RKO (cell line): ENCODE results near the gene FAM3D.
"Not testable (repeated sequence)": the region's sequence is repeated elsewhere in the genome, so short reads cannot be mapped to it uniquely, and the experiment has no call there.

Experiments used
- DNase-seq: peaks from one replicate; pipeline ENCODE4 v3.0.0-alpha.2; 2016; ENCODE audit warnings: low spot score

Gene FAM3D

GRCh38 chr3:58683466-58683865, 16.9 kb upstream of the FAM3D start:
- no peak for DNase-seq

DNA sequence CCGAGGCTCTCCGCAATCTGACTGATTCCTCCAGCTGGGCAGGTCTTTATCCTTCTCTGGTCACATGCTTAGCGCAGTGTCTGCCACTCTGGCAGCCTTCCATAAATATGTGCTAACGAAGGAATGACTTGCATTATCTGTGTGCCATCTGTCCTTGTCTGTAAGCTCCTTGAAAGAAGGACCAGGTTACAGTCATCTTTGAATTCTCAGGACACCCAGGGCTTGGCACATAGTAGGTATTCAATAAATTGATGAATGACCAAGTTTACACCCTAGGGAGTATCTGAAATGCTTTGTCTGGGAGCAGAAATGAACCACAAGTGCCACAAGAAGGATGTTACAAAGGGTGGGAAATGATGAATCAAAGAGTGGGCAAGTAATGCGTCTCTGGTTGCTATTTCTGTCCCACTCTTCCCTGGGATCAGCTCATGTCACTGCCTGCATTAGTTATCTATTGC, 16.5 kb upstream of the FAM3D start:
- DNase-seq = no peak

GRCh38 chr3:58681863-58682262, 15.3 kb upstream of the FAM3D start:
- no peak for DNase-seq

DNA sequence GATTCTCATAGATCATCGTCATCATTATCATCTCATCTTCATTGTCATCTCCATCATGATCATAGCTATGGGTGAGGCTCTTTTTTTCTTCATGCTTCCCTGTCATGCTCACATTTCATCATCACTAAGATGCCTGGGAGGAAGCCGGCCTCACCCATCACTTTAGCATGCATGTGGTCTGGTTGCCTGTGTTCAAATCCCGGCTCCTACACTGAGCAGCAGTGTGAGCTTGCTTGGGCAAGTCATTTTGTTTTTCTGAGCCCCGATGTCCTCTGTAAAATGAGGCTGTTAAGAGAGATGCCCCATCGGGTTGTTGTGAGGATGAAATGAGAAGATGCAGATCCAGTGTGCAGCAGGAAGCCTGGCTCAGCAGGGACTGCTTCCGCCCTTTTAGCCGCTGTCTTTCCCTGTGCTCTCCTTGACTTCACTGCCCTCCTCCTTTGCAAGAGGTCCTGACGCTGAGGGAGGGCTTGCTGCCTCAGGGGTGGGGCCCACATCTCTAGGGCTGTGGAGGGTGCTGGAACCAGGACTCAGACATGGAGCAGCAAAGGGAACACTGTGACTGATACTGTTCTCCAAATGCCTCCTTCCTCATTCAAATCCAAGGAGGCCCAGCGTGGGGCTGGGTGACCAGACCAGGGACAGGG, 14.4 kb upstream of the FAM3D start:
- no peak for DNase-seq

DNA sequence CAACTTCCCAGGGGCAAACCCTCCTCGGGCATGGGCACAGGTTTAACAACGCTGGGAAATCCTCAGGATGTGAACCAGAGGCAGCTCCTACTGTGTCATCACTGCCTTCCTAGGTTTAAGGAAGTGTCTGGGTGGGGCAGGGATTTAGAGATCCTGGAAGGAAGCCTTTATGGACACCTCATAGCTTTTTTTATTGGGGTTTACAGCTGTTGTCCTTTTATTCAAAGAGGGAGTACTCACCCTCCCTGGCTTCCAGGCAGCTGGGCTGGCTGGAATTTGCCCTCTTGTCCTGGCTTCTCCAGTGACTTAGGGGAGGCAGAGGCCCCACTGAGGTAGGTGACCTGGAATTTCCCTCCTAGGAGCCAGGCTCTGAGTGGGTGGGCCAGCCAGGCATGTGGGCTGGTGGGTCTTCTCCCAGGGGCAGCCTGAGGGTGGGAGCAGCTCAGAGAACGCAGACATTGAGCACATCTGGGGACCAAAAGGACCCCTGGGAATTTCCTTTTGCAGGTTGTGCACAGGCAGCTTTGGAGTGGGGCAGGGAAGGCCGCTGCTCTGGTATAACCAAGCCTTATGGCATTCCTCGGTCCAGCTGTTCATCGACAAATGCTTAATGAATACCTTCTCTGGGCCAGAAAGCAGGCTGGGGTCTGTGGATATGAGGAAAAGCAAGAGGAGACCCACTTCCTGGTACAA, 13.5 kb upstream of the FAM3D start:
- DNase-seq = no peak

- DNase-seq = no peak
These were observed 12.9 kb upstream of the FAM3D start for GRCh38 chr3:58679446-58679845.

GRCh38 chr3:58678177-58678970, 11.8 kb upstream of the FAM3D start:
- DNase-seq = not testable (repeated sequence)

DNA sequence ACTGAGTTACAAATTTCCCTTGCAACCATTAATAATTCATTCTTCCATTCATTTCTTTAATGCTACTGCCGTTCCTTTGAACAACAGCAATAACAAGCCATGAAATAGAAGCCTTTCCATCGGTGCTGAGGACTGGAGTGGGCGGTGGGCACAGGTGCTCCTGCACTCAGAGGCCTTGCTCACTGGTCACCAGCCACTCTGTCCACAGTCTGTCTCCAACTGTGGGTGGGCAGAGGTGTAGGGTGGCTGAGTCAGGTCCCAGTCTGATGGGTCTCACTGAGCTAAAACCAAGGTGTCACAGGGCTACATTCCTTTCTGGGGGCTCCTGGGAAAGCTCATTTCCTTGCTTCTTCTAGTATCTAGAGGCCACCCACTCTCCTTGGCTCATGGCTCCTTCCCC, 6.3 kb upstream of the FAM3D start:
- no peak for DNase-seq

DNA sequence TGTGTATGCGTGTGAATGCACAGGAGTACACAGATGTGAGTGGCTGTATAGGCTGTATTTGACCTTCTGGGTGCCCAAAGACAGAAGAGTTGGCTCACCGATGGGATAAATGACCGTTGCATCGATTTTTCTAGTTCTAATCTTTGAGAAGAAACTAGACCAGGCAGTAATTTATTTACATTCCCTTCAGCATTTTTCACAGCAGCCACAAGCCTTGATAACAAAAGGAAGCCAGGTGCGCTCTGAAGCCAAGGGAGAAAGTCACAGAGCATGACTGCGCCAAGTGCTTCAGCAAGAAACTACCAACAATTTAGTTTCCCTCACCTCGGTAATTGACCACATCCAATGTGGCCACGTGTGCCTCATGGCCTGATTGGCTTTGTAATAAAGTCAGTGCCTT, 5.9 kb upstream of the FAM3D start:
- DNase-seq = no peak

GRCh38 chr3:58670506-58671135, 4.0 kb upstream of the FAM3D start:
- DNase-seq = no peak

GRCh38 chr3:58668247-58668646, 1.7 kb upstream of the FAM3D start:
- DNase-seq = no peak

GRCh38 chr3:58667704-58668103, 1.1 kb upstream of the FAM3D start:
- no peak for DNase-seq

- DNase-seq = no peak
These were observed 655 bp upstream of the FAM3D start for GRCh38 chr3:58667229-58667628.

GRCh38 chr3:58665405-58665804, 1.2 kb downstream of the FAM3D start:
- no peak for DNase-seq

DNA sequence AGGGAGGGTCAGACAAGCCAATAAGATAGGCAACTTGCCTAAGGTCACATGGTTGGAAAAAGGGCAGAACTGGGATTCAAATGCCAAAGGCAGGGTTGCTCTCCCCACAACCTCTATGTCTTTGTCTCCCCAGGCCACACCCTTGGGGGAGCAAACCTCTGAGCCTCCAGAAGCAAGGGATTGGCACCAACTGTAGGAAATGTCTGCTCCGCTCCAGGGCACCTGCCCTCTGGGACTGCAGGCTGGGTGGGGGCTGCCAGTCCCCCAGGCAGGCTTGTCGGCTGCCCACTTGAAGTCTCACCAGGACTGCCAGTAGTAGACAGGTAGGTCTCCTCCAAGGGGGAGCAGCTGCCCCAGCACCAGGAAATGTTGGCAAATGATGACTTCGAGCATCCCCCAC, 2.0 kb downstream of the FAM3D start:
- DNase-seq = no peak

GRCh38 chr3:58661836-58662420, 4.6 kb downstream of the FAM3D start:
- DNase-seq = no peak

- no peak for DNase-seq
These were observed 5.6 kb downstream of the FAM3D start for GRCh38 chr3:58660998-58661397.

DNA sequence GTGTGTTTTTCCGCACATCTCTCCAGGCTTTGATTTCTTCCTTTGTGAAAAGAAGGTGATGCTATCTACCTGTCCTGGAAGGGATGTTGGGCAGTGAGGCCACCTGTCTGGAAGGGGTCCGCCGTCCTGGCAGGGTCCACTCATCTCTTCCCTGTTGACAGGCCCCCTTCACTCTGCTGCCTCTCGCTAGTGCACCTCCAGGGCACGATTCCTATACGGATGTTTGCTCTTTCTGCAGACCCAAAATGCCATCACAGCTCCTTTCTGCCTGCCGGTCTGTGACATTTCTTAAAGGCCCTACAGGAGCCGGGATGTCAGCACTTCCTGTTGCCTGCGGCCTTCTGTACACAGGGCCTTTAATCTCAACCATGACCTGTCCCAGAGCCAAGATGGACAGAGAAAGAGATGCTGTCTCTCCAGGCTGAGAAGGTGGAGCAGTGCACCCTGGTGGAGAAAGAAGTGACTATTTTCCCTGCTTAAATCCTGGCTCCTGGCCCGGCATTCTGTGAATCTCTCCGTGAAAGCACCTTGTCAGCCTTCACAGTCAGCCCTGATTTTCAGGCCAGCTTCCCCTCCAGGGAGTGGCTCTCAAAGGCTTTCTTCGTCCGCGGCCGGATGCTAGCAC, 7.4 kb downstream of the FAM3D start:
- no peak for DNase-seq

DNA sequence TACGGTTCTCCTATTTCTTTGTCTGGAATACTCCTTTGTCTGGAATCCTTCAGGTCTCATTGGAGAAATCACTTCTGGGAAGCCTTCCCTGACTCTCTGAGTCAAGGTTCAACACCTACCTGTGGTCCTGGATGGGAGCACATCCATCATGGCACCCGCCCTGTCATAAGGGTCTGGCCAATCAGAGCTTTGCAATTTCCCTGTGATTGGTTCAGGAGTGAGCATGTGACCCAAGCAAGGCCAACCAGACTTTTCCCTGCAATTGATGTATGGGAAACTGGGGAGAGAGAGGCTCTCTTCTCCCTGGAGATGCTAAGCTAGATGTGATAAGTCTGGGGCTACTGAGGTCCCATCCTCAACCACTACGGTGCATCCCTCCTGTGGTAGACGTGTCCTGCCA, 8.1 kb downstream of the FAM3D start:
- DNase-seq = no peak

GRCh38 chr3:58657571-58658141, 8.9 kb downstream of the FAM3D start:
- no peak for DNase-seq

DNA sequence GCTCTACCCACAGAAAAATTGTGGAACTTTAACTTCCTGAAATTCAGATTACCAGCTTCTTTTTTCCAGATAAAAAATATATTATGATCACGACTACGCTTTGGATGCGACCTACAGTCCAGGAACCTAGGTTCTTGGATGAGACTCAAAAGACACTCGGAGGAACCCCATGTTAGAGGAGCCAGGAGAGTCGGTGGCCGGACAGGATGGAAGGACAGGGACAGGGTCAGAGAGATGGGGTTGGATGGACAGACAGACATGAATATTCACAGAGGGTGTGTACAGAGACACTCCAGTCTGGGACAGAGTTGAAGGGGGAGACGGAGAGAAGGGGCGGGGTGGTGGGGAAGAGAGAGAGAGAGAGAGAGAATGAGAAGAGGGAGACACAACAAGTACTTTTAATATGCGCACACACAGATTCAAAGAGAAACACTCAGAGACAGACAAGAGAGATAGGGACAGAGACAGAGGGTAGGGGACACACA, 9.5 kb downstream of the FAM3D start:
- DNase-seq = no peak
